Loucy (cell line): ENCODE results near the gene CPT1B.

Experiments used
- H2AFZ ChIP-seq: fragments of 200-600 bp; sonication (generic); 2 replicates; pipeline ENCODE4 v1.6.0; 2016; ENCODE audit warnings: antibody characterized with exemption, mild to moderate bottlenecking, low read length, moderate library complexity
- H3F3A ChIP-seq: fragments of 200-600 bp; 2 replicates; pipeline ENCODE4 v1.6.0; 2016; ENCODE audit warnings: antibody characterized with exemption, low read depth, mild to moderate bottlenecking
- H3K27me3 ChIP-seq: fragments of 200-600 bp; sonication (generic); 2 replicates; pipeline ENCODE4 v1.6.1; 2014; ENCODE audit warnings: low read length, mild to moderate bottlenecking; ENCODE audit not compliant: insufficient read depth, poor library complexity, severe bottlenecking
- H3K36me3 ChIP-seq: fragments of 200-600 bp; sonication (generic); 2 replicates; pipeline ENCODE4 v1.6.1; 2016; ENCODE audit warnings: low read length; ENCODE audit not compliant: insufficient read depth
- H3K4me1 ChIP-seq: fragments of 200-600 bp; sonication (generic); 2 replicates; pipeline ENCODE4 v1.5.1; 2014; ENCODE audit warnings: low read length, mild to moderate bottlenecking; ENCODE audit not compliant: insufficient read depth, poor library complexity, severe bottlenecking
- H3K4me2 ChIP-seq: fragments of 200-600 bp; sonication (generic); 2 replicates; pipeline ENCODE4 v1.6.0; 2014; ENCODE audit warnings: antibody characterized with exemption, low read length, low read depth, mild to moderate bottlenecking; ENCODE audit not compliant: poor library complexity, severe bottlenecking
- H3K4me3 ChIP-seq: fragments of 200-600 bp; sonication (generic); 2 replicates; pipeline ENCODE4 v1.5.1; 2014; ENCODE audit warnings: low read length, mild to moderate bottlenecking, mixed read lengths; ENCODE audit not compliant: poor library complexity, severe bottlenecking
- H3K79me2 ChIP-seq: fragments of 200-600 bp; sonication (generic); 2 replicates; pipeline ENCODE4 v1.6.1; 2014; ENCODE audit warnings: low read length; ENCODE audit not compliant: insufficient read depth
- H3K9ac ChIP-seq: fragments of 200-600 bp; sonication (generic); 2 replicates; pipeline ENCODE4 v1.6.0; 2014; ENCODE audit warnings: mild to moderate bottlenecking, low read depth, low read length, moderate library complexity; ENCODE audit not compliant: poor library complexity, severe bottlenecking
- H3K9me2 ChIP-seq: fragments of 200-600 bp; sonication (generic); replicated peaks from 2 replicates; pipeline ENCODE4 v1.6.1; 2016; ENCODE audit warnings: low read depth, low read length, mixed read lengths
- H3K9me3 ChIP-seq: fragments of 200-600 bp; sonication (generic); 2 replicates; pipeline ENCODE4 v1.6.1; 2014; ENCODE audit warnings: mild to moderate bottlenecking, antibody characterized with exemption, low read length, low read depth; ENCODE audit not compliant: insufficient read depth
- H4K20me1 ChIP-seq: fragments of 200-600 bp; sonication (generic); 2 replicates; pipeline ENCODE4 v1.6.0; 2014; ENCODE audit warnings: antibody characterized with exemption, low read length, mild to moderate bottlenecking; ENCODE audit not compliant: insufficient read depth, poor library complexity, severe bottlenecking
- CTCF ChIP-seq: fragments of 200-600 bp; sonication (generic); conservative IDR thresholded peaks from 2 replicates; pipeline ENCODE4 v1.5.1; 2014; ENCODE audit warnings: mild to moderate bottlenecking, antibody characterized with exemption, low read length
- EZH2phosphoT487 ChIP-seq: fragments of 200-600 bp; IDR thresholded peaks from 2 replicates; pipeline ENCODE4 v1.6.1; 2018; ENCODE audit warnings: antibody characterized with exemption, mild to moderate bottlenecking, moderate library complexity, borderline replicate concordance

CPT1B gene

GRCh38 chr22:50531962-50532674, 46.1 kb downstream of the CPT1B start:
- H3K4me1 ChIP-seq, result peaks cover 8% of the 10 kb centered on the region
- no peaks in the 10 kb centered on the region for H3K27me3 ChIP-seq
- no peaks in the 10 kb centered on the region for H3K36me3 ChIP-seq
- H2AFZ ChIP-seq, result no peak overlapping the region
- H3K79me2 ChIP-seq, result no peaks in the 10 kb centered on the region
- no peaks in the 10 kb centered on the region for H3K9me3 ChIP-seq
- no peak overlapping the region for H3K4me2 ChIP-seq
- H3F3A ChIP-seq, result no peaks in the 10 kb centered on the region
- no peak overlapping the region for H3K9ac ChIP-seq
- no peak overlapping the region for H3K4me3 ChIP-seq
- no peak for TF ChIP-seq EZH2phosphoT487
- no peak for TF ChIP-seq CTCF
- no peaks in the 10 kb centered on the region for H3K9me2 ChIP-seq
- H4K20me1 ChIP-seq, result peaks cover 5% of the 10 kb centered on the region

- H3K4me1 ChIP-seq, result peaks cover 13% of the 10 kb centered on the region
- H3K4me2 ChIP-seq, result no peak overlapping the region
- no peaks in the 10 kb centered on the region for H3K9me3 ChIP-seq
- H4K20me1 ChIP-seq, result peaks cover 6% of the 10 kb centered on the region
- H3F3A ChIP-seq, result no peaks in the 10 kb centered on the region
- no peaks in the 10 kb centered on the region for H3K27me3 ChIP-seq
- H3K9me2 ChIP-seq, result no peaks in the 10 kb centered on the region
- H3K36me3 ChIP-seq, result no peaks in the 10 kb centered on the region
- H3K4me3 ChIP-seq, result no peak overlapping the region
- H3K9ac ChIP-seq, result no peak overlapping the region
- H2AFZ ChIP-seq, result no peak overlapping the region
- TF ChIP-seq CTCF (no peak), EZH2phosphoT487 (no peak)
- H3K79me2 ChIP-seq, result no peaks in the 10 kb centered on the region
These were observed 46.7 kb downstream of the CPT1B start for GRCh38 chr22:50531546-50531961.

GRCh38 chr22:50530877-50531545, 47.2 kb downstream of the CPT1B start:
- H3K4me1 ChIP-seq, result peaks cover 18% of the 10 kb centered on the region
- no peaks in the 10 kb centered on the region for H3K36me3 ChIP-seq
- no peak overlapping the region for H3K9ac ChIP-seq
- H3F3A ChIP-seq, result no peaks in the 10 kb centered on the region
- no peak for TF ChIP-seq CTCF
- no peak for TF ChIP-seq EZH2phosphoT487
- H3K79me2 ChIP-seq, result no peaks in the 10 kb centered on the region
- peaks cover 6% of the 10 kb centered on the region for H4K20me1 ChIP-seq
- H3K4me2 ChIP-seq, result no peak overlapping the region
- H3K27me3 ChIP-seq, result no peaks in the 10 kb centered on the region
- H3K9me2 ChIP-seq, result no peaks in the 10 kb centered on the region
- H3K9me3 ChIP-seq, result no peaks in the 10 kb centered on the region
- no peak overlapping the region for H2AFZ ChIP-seq
- H3K4me3 ChIP-seq, result no peak overlapping the region
